Astrocyte of the spinal cord (primary cell): ENCODE measurements around the gene MAP4K4.

ENCODE experiments used
- DNase-seq: peaks from one replicate; pipeline ENCODE4 v3.0.0; 2011; ENCODE audit warnings: low read depth, low spot score
- H3K4me3 ChIP-seq: 2 replicates; pipeline ENCODE4 v1.5.1; 2011; ENCODE audit warnings: low read depth, mild to moderate bottlenecking, low read length, moderate library complexity
- in situ Hi-C: cut with HindIII; loops from 2 replicates; pipeline ENCODE4 v1.10.0; 2017; ENCODE audit warnings: low sequenced_read_pairs
- TF ChIP-seq, protein P1 (sequence below): IDR thresholded peaks from 2 replicates; pipeline ENCODE4 v1.5.1; 2012; ENCODE audit warnings: low read depth, mild to moderate bottlenecking, low read length, inconsistent platforms

MAP4K4 gene

DNA sequence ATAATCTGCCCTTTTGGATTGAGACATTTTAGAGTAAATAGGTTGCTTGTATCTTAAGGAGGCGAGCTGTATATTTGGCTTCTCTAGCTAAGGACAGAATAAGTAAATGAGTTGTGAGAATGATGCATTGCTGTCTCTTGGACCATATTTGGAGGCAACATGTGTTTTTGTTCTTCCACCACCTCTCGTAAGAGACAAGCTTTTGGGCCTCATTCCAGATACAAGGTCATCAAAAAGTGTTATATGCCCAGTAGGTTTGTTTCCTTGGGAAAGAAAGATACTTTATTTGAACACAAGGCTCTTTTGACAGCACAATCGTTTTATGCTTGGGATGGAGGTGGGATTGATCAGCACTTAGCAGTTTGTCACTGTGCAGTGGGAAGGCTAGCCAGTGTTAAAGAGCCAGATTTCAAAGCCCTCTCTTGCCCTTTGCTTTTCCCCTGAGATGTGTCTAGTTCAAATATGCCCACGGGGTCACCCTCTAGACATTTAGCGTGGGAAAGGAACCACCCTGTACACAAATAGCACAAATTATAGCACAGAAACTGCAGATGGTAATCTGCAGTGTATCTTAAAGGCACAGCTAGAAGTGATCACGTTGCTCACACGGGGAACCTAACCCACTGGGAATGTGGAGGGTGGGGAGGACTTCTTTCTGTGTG lies 131.3 kb downstream of the MAP4K4 start:
- TF ChIP-seq, protein P1, sequence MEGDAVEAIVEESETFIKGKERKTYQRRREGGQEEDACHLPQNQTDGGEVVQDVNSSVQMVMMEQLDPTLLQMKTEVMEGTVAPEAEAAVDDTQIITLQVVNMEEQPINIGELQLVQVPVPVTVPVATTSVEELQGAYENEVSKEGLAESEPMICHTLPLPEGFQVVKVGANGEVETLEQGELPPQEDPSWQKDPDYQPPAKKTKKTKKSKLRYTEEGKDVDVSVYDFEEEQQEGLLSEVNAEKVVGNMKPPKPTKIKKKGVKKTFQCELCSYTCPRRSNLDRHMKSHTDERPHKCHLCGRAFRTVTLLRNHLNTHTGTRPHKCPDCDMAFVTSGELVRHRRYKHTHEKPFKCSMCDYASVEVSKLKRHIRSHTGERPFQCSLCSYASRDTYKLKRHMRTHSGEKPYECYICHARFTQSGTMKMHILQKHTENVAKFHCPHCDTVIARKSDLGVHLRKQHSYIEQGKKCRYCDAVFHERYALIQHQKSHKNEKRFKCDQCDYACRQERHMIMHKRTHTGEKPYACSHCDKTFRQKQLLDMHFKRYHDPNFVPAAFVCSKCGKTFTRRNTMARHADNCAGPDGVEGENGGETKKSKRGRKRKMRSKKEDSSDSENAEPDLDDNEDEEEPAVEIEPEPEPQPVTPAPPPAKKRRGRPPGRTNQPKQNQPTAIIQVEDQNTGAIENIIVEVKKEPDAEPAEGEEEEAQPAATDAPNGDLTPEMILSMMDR: no peak
- in situ Hi-C loops: no loop called here
- no peak overlapping the region for H3K4me3 ChIP-seq
- no peak for DNase-seq

DNA sequence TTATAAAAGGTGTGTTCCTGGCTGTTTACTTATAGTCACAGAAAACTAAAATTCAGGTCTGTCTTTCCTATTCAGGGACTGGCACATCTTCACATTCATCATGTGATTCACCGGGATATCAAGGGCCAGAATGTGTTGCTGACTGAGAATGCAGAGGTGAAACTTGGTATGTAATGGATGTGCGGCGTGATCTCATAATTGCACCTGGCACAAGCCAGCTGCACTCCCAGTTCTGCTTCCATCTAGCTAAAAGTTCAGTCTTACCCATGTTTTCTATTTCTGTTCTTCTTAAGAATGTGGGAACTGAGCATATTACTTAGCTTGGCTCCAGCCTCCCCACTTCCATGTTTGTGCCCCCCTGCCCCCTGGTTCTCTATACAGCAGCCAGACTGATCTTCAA lies 131.9 kb downstream of the MAP4K4 start:
- in situ Hi-C loops: no loop called here
- no peak for DNase-seq
- TF ChIP-seq, protein P1: no peak
- H3K4me3 ChIP-seq: no peak overlapping the region

DNA sequence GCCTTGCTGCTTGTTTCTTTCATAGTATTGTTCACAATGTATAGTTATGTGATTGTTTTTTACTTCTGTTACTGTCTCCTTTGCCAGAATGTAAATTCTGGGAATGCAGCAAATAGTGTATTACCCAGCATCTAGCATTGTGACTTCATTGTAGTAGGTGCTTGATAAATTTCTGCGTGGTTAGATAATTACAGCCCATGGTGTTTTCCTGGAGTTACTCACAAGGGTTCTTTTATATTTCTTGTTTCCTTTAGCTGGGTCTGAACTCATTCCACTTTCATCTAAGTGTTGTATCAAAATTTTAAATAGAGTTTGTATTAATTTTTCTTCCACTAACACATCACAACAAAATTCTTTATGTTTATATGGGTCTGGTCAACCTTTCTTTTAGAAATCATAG lies 132.6 kb downstream of the MAP4K4 start:
- in situ Hi-C loops: no loop called here
- DNase-seq: no peak
- no peak overlapping the region for H3K4me3 ChIP-seq
- TF ChIP-seq, protein P1: no peak

DNA sequence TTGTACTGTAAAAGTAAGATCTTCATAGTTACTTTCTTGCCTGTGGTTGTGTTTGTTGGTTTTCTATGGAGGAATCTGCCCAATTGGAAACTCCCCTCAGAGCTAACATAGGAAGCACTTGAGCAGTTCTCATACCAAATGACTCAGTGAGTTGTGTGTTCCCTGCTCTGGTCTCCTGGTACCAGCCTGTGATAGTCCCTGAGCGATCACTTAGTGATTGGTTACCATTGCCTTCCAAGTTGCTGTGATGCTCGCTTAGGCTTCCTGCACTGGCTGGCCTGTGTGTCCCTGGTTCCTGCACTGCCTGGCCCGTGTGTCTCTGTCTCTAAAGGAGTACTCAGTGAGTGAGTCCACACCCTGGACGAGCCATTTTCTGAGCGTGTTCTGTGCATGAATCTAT lies 133.0 kb downstream of the MAP4K4 start:
- no peak overlapping the region for H3K4me3 ChIP-seq
- in situ Hi-C loops: no loop called here
- DNase-seq: peak; percentile 75
- TF ChIP-seq, protein P1: no peak

DNA sequence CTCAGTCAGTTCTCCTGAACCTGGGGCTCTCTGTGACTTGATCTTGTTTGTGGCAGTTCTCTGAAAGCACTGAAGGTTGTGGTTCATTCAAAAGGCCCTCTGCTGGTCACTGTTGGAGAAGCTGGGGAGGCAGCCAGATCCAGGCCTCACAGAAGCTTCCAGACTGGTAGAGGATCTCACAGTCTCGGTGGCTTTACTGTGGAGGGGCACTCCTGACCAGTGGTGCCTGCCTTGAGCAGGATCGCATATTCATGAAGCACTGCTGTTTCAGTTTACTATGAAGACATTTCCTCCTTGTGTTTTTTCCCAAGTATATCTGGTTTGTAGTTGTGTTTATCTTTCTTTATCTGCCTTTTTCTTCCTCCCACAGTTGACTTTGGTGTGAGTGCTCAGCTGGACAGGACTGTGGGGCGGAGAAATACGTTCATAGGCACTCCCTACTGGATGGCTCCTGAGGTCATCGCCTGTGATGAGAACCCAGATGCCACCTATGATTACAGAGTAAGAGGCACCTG lies 133.9 kb downstream of the MAP4K4 start:
- no peak overlapping the region for H3K4me3 ChIP-seq
- peak; percentile 79 for DNase-seq
- TF ChIP-seq, protein P1: peak; percentile 78
- in situ Hi-C loops: no loop called here

DNA sequence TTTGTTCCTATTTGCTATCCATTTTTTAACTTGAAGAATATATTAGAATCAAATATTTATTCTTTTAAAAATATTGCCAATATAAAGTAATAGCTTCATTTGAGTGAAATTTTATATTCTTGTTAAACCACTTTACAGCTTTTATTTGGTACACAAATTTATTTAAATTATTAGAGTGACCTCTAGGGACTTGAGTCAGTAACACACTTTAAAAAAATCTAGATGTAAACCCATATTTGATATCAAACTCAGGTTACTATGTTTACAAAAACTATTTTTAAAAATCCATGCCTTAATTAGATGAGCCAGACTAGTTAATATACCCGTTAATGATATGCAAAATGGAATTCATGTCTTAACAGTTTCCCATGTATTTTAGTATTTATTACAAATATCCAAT lies 134.6 kb downstream of the MAP4K4 start:
- no peak overlapping the region for H3K4me3 ChIP-seq
- in situ Hi-C loops: no loop called here
- TF ChIP-seq, protein P1: no peak
- no peak for DNase-seq
